ENCODE measurements around the gene ZNF184. TPM values are rescaled to one million over a fixed set of nuclear protein-coding genes. Genes with fewer than 3 reads are reported as not detected.

The ZNF184 gene
- total and polyA plus RNA-seq, 2 of the 4 experiments (the other 2 are of a cell fraction), result 2.8 to 8.1 TPM

GRCh38 chr6:27494987-27495385 is 22.1 kb upstream of the ZNF184 start:
- H3K18ac ChIP-seq (ENCODE audit: low read depth, low read length), result no peak overlapping the region
- no peak overlapping the region for H2BK15ac ChIP-seq (ENCODE audit: low read depth, low read length)
- CTCF ChIA-PET, result interaction anchor here (1.1 kb wide), 1 partner anchor 16 kb away, joined by 5 read pairs; no protein-coding TSS in a partner anchor
- DNase-seq, result no peak
- BruUV-seq (replicated peaks), result no TSS peak
- H3K27ac ChIP-seq (ENCODE audit: insufficient read depth, low read length), result peak overlapping the region; percentile 19; the same call in 1 of the 2 replicates
- H2AFZ ChIP-seq (replicated peaks; ENCODE audit: low read length, poor library complexity), result peak overlapping the region; percentile 87
- dilution Hi-C loops (cut with HindIII; ENCODE audit: low sequenced_read_pairs, unreplicated experiment), result no loop called here
- no peaks in the 10 kb centered on the region for H3K79me1 ChIP-seq (ENCODE audit: low read depth in 1 of 2, low read length in 2 of 2)
- WGBS, 2 experiments (ENCODE audit: extremely low coverage in 2 of 2, insufficient read length in 1 of 2), result no CpG with 5 or more reads among the region's 7 CpGs
- H4K8ac ChIP-seq (ENCODE audit: low read depth in 2 of 2, low read length in 2 of 2), result no peak overlapping the region
- no peaks in the 10 kb centered on the region for H3K9me3 ChIP-seq (ENCODE audit: control insufficient read depth, insufficient read depth, low read length)
- intact Hi-C loops (cut with micrococcal nuclease), result loop anchor here (1.0 to 5.0 kb wide), 3 partner anchors 8 to 258 kb away; no protein-coding TSS in a partner anchor
- H3K4me1 ChIP-seq (ENCODE audit: control insufficient read depth, insufficient read depth, low read length), result no peaks in the 10 kb centered on the region
- in situ Hi-C loops (cut with MboI; ENCODE audit: low sequenced_read_pairs), result loop anchor here (25.0 kb wide), 1 partner anchor 1158 kb away; no protein-coding TSS in a partner anchor
- ATAC-seq (ENCODE audit: low read depth), result no peak
- H3K56ac ChIP-seq (ENCODE audit: extremely low read depth, insufficient read depth, low read length), result peak overlapping the region; percentile 24; the same call in 1 of the 2 replicates
- H4K5ac ChIP-seq (ENCODE audit: low read depth, low read length), result no peak overlapping the region
- no peaks in the 10 kb centered on the region for H3K36me3 ChIP-seq (ENCODE audit: control insufficient read depth, insufficient read depth, low read length)
- no peak overlapping the region for H2AK5ac ChIP-seq (ENCODE audit: low read depth, low read length)
- no peak overlapping the region; the same call in 1 of the 2 replicates for H3K4ac ChIP-seq (ENCODE audit: low read depth, low read length)
- H2BK5ac ChIP-seq (ENCODE audit: low read depth, low read length, poor library complexity, severe bottlenecking), result no peak overlapping the region
- H2BK20ac ChIP-seq (ENCODE audit: low read depth, low read length), result no peak overlapping the region
- POLR2A ChIA-PET (ENCODE audit: unreplicated experiment), result interaction anchor here (0.6 kb wide), 1 partner anchor 1509 kb away, joined by 3 read pairs; no protein-coding TSS in a partner anchor
- H3K4me2 ChIP-seq (ENCODE audit: low read depth, low read length), result peak overlapping the region; percentile 89
- TF ChIP-seq RFX5 (IDR thresholded peaks at IDR 0.05; ENCODE audit: low read depth, low read length) (no peak), SMC3 (IDR thresholded peaks at IDR 0.05; ENCODE audit: low read depth, low read length) (no peak), RAD21 (IDR thresholded peaks at IDR 0.05; ENCODE audit: low read length) (no peak), CHD1 (IDR thresholded peaks at IDR 0.05; ENCODE audit: low read depth, low read length) (no peak)
- no peak overlapping the region; the same call in 1 of the 2 replicates for H3K14ac ChIP-seq (replicated peaks; ENCODE audit: low read depth, low read length)
- H3K23ac ChIP-seq (ENCODE audit: low read depth, low read length), result peak overlapping the region; percentile 28; the same call in 1 of the 2 replicates
- no peaks in the 10 kb centered on the region for H4K20me1 ChIP-seq (ENCODE audit: insufficient read depth, low read length)
- H2AK9ac ChIP-seq (replicated peaks; ENCODE audit: low read depth, low read length, poor library complexity), result no peak overlapping the region
- H3K27me3 ChIP-seq (ENCODE audit: control insufficient read depth, insufficient read depth, low read length), result no peaks in the 10 kb centered on the region
- no peak overlapping the region for H2BK120ac ChIP-seq (ENCODE audit: low read depth, low read length)
- H3K9ac ChIP-seq (ENCODE audit: low read depth, low read length), result peak overlapping the region; percentile 76
- peak overlapping the region; percentile 71 for H3K4me3 ChIP-seq (ENCODE audit: insufficient read depth, low read depth, low read length)
- H3K9me1 ChIP-seq (ENCODE audit: insufficient read depth, low read length), result no peaks in the 10 kb centered on the region
- H4K91ac ChIP-seq (ENCODE audit: insufficient read depth, low read depth, low read length), result no peak overlapping the region

Measured in IMR-90 (cell line).